ENCODE results near the gene DDR2. TPM values are rescaled to one million over a fixed set of nuclear protein-coding genes. Genes with fewer than 3 reads are reported as not detected.
"Not testable (repeated sequence)": the region's sequence is repeated elsewhere in the genome, so short reads cannot be mapped to it uniquely, and the experiment has no call there.

The DDR2 gene
- total RNA-seq, 3 donors from 2014 or later = 0.29 to 0.84 (median 0.38) TPM

GRCh38 chr1:162796617-162797279, 164.5 kb downstream of the DDR2 start:
- peaks cover 34% of the 10 kb centered on the region for H3K36me3 Mint-ChIP-seq (ENCODE audit: insufficient read depth)
- not testable (repeated sequence) for DNase-seq; H3K27me3 Mint-ChIP-seq (ENCODE audit: low read depth); ATAC-seq; H3K4me3 Mint-ChIP-seq; H3K9me3 Mint-ChIP-seq; H3K4me1 Mint-ChIP-seq (ENCODE audit: low read depth)

GRCh38 chr1:162799995-162800830, 167.9 kb downstream of the DDR2 start:
- not testable (repeated sequence) for H3K27me3 Mint-ChIP-seq (ENCODE audit: low read depth); H3K9me3 Mint-ChIP-seq; DNase-seq; H3K4me3 Mint-ChIP-seq; H3K4me1 Mint-ChIP-seq (ENCODE audit: low read depth); ATAC-seq
- peaks cover 41% of the 10 kb centered on the region for H3K36me3 Mint-ChIP-seq (ENCODE audit: insufficient read depth)

GRCh38 chr1:162807503-162807902, 175.2 kb downstream of the DDR2 start:
- not testable (repeated sequence) for H3K27me3 Mint-ChIP-seq (ENCODE audit: low read depth); H3K4me3 Mint-ChIP-seq; DNase-seq; H3K4me1 Mint-ChIP-seq (ENCODE audit: low read depth); H3K9me3 Mint-ChIP-seq; ATAC-seq
- peaks cover 55% of the 10 kb centered on the region for H3K36me3 Mint-ChIP-seq (ENCODE audit: insufficient read depth)

GRCh38 chr1:162812357-162812756, 180.1 kb downstream of the DDR2 start:
- H3K4me1 Mint-ChIP-seq (ENCODE audit: low read depth); H3K27me3 Mint-ChIP-seq (ENCODE audit: low read depth); DNase-seq; H3K9me3 Mint-ChIP-seq; H3K4me3 Mint-ChIP-seq; ATAC-seq: not testable (repeated sequence)
- peaks cover 32% of the 10 kb centered on the region for H3K36me3 Mint-ChIP-seq (ENCODE audit: insufficient read depth)

GRCh38 chr1:162818136-162818535, 185.9 kb downstream of the DDR2 start:
- Mint-ChIP-seq H3K4me1 (ENCODE audit: low read depth) (peaks cover 11% of the 10 kb centered on the region), H3K27me3 (ENCODE audit: low read depth) (peaks cover 14% of the 10 kb centered on the region)
- not testable (repeated sequence) for H3K36me3 Mint-ChIP-seq (ENCODE audit: insufficient read depth); DNase-seq; H3K9me3 Mint-ChIP-seq; ATAC-seq; H3K4me3 Mint-ChIP-seq

GRCh38 chr1:162818666-162819065, 186.4 kb downstream of the DDR2 start:
- not testable (repeated sequence) for ATAC-seq; H3K4me3 Mint-ChIP-seq; H3K36me3 Mint-ChIP-seq (ENCODE audit: insufficient read depth); H3K9me3 Mint-ChIP-seq; DNase-seq
- Mint-ChIP-seq H3K4me1 (ENCODE audit: low read depth) (peaks cover 14% of the 10 kb centered on the region), H3K27me3 (ENCODE audit: low read depth) (peaks cover 16% of the 10 kb centered on the region)

- Mint-ChIP-seq H3K4me1 (ENCODE audit: low read depth) (peaks cover 19% of the 10 kb centered on the region), H3K9me3 (no peaks in the 10 kb centered on the region), H3K27me3 (ENCODE audit: low read depth) (peaks cover 31% of the 10 kb centered on the region), H3K36me3 (ENCODE audit: insufficient read depth) (no peaks in the 10 kb centered on the region), H3K4me3 (peak overlapping the region; percentile 51)
- peak; percentile 32 to 49 for ATAC-seq
- no peak for DNase-seq
These were observed 190.3 kb downstream of the DDR2 start for GRCh38 chr1:162822391-162823200.

- no peak overlapping the region for H3K4me3 Mint-ChIP-seq
- peak; percentile 72 to 77 for ATAC-seq
These were observed 191.0 kb downstream of the DDR2 start for GRCh38 chr1:162823231-162823630.

GRCh38 chr1:162823771-162824525, 191.7 kb downstream of the DDR2 start:
- ATAC-seq (no peak), DNase-seq (no peak)
- H3K4me3 Mint-ChIP-seq = no peak overlapping the region
- no peaks in the 10 kb centered on the region for H3K36me3 Mint-ChIP-seq (ENCODE audit: insufficient read depth)
- H3K9me3 Mint-ChIP-seq = no peaks in the 10 kb centered on the region
- H3K4me1 Mint-ChIP-seq (ENCODE audit: low read depth) = peaks cover 19% of the 10 kb centered on the region
- H3K27me3 Mint-ChIP-seq (ENCODE audit: low read depth) = peaks cover 34% of the 10 kb centered on the region

More at GRCh38 chr1:162823231-162823630, 191.0 kb downstream of the DDR2 start:
- no peak for DNase-seq
- peaks cover 34% of the 10 kb centered on the region for H3K27me3 Mint-ChIP-seq (ENCODE audit: low read depth)
- H3K4me1 Mint-ChIP-seq (ENCODE audit: low read depth) = peaks cover 19% of the 10 kb centered on the region
- H3K36me3 Mint-ChIP-seq (ENCODE audit: insufficient read depth) = no peaks in the 10 kb centered on the region
- no peaks in the 10 kb centered on the region for H3K9me3 Mint-ChIP-seq

- no peaks in the 10 kb centered on the region for H3K36me3 Mint-ChIP-seq (ENCODE audit: insufficient read depth)
- no peaks in the 10 kb centered on the region for H3K4me1 Mint-ChIP-seq (ENCODE audit: low read depth)
- DNase-seq = no peak
- H3K9me3 Mint-ChIP-seq = no peaks in the 10 kb centered on the region
- peaks cover 19% of the 10 kb centered on the region for H3K27me3 Mint-ChIP-seq (ENCODE audit: low read depth)
- no peak overlapping the region for H3K4me3 Mint-ChIP-seq
- ATAC-seq = no peak
These were observed 197.0 kb downstream of the DDR2 start for GRCh38 chr1:162829268-162829667.

- H3K4me1 Mint-ChIP-seq (ENCODE audit: low read depth) = peaks cover 8% of the 10 kb centered on the region
- no peaks in the 10 kb centered on the region for H3K36me3 Mint-ChIP-seq (ENCODE audit: insufficient read depth)
- H3K4me3 Mint-ChIP-seq = no peak overlapping the region
- H3K27me3 Mint-ChIP-seq (ENCODE audit: low read depth) = peaks cover 10% of the 10 kb centered on the region
- H3K9me3 Mint-ChIP-seq = peaks cover 4% of the 10 kb centered on the region
- no peak for ATAC-seq
- no peak for DNase-seq
These were observed 200.2 kb downstream of the DDR2 start for GRCh38 chr1:162832470-162832869.

GRCh38 chr1:162835157-162835899, 203.1 kb downstream of the DDR2 start:
- peaks cover 3% of the 10 kb centered on the region for H3K36me3 Mint-ChIP-seq (ENCODE audit: insufficient read depth)
- peaks cover 8% of the 10 kb centered on the region for H3K4me1 Mint-ChIP-seq (ENCODE audit: low read depth)
- peaks cover 7% of the 10 kb centered on the region for H3K27me3 Mint-ChIP-seq (ENCODE audit: low read depth)
- no peak for DNase-seq
- H3K9me3 Mint-ChIP-seq = peaks cover 22% of the 10 kb centered on the region
- no peak overlapping the region for H3K4me3 Mint-ChIP-seq
- ATAC-seq = peak; percentile 34 to 70
